Measurements from ENCODE around the gene LENG9.
A peak's percentile ranks its signal among the peaks of the same experiment; 100 is the strongest.

LENG9 gene

DNA sequence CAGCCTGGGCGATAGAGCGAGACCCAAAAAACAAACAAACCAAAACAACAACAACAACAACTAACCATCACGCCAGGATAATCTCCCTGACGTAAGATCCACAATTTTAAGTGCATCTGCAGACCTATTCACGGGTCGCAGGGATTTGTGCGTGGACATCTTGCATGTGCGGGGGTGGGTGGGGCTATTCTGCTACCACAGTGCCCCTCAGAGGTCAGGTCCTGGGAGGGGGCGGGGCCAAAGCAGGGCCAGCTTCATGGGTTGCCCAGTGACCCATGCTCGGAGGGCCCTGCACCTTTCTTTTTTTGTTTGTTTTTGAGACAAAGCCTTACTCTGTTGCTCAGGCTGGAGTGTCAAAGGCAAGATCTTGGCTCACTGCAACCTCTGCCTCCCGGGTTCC is 12.1 kb upstream of the LENG9 start (continued):
- TF ChIP-seq, protein P1, sequence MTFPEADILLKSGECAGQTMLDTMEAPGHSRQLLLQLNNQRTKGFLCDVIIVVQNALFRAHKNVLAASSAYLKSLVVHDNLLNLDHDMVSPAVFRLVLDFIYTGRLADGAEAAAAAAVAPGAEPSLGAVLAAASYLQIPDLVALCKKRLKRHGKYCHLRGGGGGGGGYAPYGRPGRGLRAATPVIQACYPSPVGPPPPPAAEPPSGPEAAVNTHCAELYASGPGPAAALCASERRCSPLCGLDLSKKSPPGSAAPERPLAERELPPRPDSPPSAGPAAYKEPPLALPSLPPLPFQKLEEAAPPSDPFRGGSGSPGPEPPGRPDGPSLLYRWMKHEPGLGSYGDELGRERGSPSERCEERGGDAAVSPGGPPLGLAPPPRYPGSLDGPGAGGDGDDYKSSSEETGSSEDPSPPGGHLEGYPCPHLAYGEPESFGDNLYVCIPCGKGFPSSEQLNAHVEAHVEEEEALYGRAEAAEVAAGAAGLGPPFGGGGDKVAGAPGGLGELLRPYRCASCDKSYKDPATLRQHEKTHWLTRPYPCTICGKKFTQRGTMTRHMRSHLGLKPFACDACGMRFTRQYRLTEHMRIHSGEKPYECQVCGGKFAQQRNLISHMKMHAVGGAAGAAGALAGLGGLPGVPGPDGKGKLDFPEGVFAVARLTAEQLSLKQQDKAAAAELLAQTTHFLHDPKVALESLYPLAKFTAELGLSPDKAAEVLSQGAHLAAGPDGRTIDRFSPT (tag by site-specific recombination; IDR thresholded peaks at IDR 0.05) = no peak
- TF ChIP-seq ZFHX2 (tag by site-specific recombination; conservative IDR thresholded peaks at IDR 0.05) = no peak
- TF ChIP-seq, protein P2, sequence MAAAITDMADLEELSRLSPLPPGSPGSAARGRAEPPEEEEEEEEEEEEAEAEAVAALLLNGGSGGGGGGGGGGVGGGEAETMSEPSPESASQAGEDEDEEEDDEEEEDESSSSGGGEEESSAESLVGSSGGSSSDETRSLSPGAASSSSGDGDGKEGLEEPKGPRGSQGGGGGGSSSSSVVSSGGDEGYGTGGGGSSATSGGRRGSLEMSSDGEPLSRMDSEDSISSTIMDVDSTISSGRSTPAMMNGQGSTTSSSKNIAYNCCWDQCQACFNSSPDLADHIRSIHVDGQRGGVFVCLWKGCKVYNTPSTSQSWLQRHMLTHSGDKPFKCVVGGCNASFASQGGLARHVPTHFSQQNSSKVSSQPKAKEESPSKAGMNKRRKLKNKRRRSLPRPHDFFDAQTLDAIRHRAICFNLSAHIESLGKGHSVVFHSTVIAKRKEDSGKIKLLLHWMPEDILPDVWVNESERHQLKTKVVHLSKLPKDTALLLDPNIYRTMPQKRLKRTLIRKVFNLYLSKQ (tag by site-specific recombination; IDR thresholded peaks at IDR 0.05; ENCODE audit: borderline replicate concordance) = no peak
- TF ChIP-seq, protein P3, sequence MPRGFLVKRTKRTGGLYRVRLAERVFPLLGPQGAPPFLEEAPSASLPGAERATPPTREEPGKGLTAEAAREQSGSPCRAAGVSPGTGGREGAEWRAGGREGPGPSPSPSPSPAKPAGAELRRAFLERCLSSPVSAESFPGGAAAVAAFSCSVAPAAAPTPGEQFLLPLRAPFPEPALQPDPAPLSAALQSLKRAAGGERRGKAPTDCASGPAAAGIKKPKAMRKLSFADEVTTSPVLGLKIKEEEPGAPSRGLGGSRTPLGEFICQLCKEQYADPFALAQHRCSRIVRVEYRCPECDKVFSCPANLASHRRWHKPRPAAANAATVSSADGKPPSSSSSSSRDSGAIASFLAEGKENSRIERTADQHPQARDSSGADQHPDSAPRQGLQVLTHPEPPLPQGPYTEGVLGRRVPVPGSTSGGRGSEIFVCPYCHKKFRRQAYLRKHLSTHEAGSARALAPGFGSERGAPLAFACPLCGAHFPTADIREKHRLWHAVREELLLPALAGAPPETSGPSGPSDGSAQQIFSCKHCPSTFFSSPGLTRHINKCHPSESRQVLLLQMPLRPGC (tag by site-specific recombination; IDR thresholded peaks at IDR 0.05) = no peak
- TF ChIP-seq, protein P4, sequence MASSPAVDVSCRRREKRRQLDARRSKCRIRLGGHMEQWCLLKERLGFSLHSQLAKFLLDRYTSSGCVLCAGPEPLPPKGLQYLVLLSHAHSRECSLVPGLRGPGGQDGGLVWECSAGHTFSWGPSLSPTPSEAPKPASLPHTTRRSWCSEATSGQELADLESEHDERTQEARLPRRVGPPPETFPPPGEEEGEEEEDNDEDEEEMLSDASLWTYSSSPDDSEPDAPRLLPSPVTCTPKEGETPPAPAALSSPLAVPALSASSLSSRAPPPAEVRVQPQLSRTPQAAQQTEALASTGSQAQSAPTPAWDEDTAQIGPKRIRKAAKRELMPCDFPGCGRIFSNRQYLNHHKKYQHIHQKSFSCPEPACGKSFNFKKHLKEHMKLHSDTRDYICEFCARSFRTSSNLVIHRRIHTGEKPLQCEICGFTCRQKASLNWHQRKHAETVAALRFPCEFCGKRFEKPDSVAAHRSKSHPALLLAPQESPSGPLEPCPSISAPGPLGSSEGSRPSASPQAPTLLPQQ (tag by site-specific recombination; IDR thresholded peaks at IDR 0.05) = no peak
- TF ChIP-seq ZNF248 (tag by site-specific recombination; IDR thresholded peaks at IDR 0.05) = no peak
- TF ChIP-seq ZNF114 (tag by site-specific recombination; IDR thresholded peaks at IDR 0.05) = no peak
- TF ChIP-seq, protein P5, sequence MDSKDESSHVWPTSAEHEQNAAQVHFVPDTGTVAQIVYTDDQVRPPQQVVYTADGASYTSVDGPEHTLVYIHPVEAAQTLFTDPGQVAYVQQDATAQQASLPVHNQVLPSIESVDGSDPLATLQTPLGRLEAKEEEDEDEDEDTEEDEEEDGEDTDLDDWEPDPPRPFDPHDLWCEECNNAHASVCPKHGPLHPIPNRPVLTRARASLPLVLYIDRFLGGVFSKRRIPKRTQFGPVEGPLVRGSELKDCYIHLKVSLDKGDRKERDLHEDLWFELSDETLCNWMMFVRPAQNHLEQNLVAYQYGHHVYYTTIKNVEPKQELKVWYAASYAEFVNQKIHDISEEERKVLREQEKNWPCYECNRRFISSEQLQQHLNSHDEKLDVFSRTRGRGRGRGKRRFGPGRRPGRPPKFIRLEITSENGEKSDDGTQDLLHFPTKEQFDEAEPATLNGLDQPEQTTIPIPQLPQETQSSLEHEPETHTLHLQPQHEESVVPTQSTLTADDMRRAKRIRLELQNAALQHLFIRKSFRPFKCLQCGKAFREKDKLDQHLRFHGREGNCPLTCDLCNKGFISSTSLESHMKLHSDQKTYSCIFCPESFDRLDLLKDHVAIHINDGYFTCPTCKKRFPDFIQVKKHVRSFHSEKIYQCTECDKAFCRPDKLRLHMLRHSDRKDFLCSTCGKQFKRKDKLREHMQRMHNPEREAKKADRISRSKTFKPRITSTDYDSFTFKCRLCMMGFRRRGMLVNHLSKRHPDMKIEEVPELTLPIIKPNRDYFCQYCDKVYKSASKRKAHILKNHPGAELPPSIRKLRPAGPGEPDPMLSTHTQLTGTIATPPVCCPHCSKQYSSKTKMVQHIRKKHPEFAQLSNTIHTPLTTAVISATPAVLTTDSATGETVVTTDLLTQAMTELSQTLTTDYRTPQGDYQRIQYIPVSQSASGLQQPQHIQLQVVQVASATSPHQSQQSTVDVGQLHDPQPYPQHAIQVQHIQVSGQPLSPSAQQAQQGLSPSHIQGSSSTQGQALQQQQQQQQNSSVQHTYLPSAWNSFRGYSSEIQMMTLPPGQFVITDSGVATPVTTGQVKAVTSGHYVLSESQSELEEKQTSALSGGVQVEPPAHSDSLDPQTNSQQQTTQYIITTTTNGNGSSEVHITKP (tag by site-specific recombination; IDR thresholded peaks at IDR 0.05) = no peak
- TF ChIP-seq ZNF626 (tag by site-specific recombination; IDR thresholded peaks at IDR 0.05) = no peak
- TF ChIP-seq MZF1 (tag by site-specific recombination; IDR thresholded peaks at IDR 0.05; ENCODE audit: borderline replicate concordance) = no peak
- no peak for TF ChIP-seq GLIS1 (tag by site-specific recombination; IDR thresholded peaks at IDR 0.05)
- TF ChIP-seq ZNF175 (tag by site-specific recombination; IDR thresholded peaks at IDR 0.05) = no peak
- TF ChIP-seq ZNF10 (tag by site-specific recombination; IDR thresholded peaks at IDR 0.05) = no peak

DNA sequence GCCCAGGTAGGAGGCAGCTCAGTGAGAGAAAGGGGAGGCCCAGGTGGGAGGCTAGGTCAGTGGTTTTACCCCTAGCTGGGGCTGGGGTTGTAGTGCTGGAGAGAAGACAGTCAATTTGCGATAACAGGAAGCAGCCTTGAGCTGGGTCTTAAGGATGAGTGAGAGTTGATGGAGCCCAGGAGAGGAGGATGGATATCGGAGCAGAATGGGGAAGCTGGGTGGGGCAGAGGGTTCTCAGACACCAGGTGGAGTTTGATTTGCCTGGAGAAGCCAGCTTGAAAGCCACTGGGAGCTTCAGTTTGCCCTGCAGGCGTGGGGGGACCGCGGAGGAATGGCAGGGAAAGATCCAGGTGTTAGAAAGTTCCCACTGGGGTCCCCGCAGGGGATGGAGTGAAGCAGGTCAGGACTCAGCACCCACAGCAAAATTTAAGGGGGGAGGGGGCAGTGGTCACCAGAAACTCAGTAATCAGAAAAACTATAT is 10.4 kb upstream of the LENG9 start:
- Histone ChIP-seq H3K4me3 (ENCODE audit: low read depth, low read length) (no peak overlapping the region), H3K9me3 (ENCODE audit: control insufficient read depth, insufficient read depth, low read depth, low read length) (no peaks in the 10 kb centered on the region), H3K4me1 (ENCODE audit: control insufficient read depth, insufficient read depth, low read length) (peaks cover 7% of the 10 kb centered on the region; the same call in 1 of the 2 replicates), H3K27ac (ENCODE audit: extremely low read depth, low read depth, low read length) (no peak overlapping the region), H3K36me3 (ENCODE audit: control insufficient read depth in 2 of 2, insufficient read depth in 1 of 2, low read length in 2 of 2) (no peaks in the 10 kb centered on the region)
- TF ChIP-seq, protein P1 (tag by site-specific recombination; IDR thresholded peaks at IDR 0.05) = 0 out of 2 replicates have a peak, but pooled peaks have one; percentile 0
- TF ChIP-seq KLF1 (tag by site-specific recombination; IDR thresholded peaks at IDR 0.05) = no peak
- TF ChIP-seq EGR2 (tag by site-specific recombination; IDR thresholded peaks at IDR 0.05; ENCODE audit: low read depth) = no peak
- TF ChIP-seq ZNF223 (tag by site-specific recombination; IDR thresholded peaks at IDR 0.05) = 0 out of 2 replicates have a peak, but pooled peaks have one; percentile 2
- TF ChIP-seq ZNF654 (tag by site-specific recombination; IDR thresholded peaks at IDR 0.05; ENCODE audit: low read depth) = no peak
- no peak for TF ChIP-seq ZNF221 (tag by site-specific recombination; IDR thresholded peaks at IDR 0.05; ENCODE audit: borderline replicate concordance)
- no peak for TF ChIP-seq ZBTB7A (tag by site-specific recombination; IDR thresholded peaks at IDR 0.05; ENCODE audit: low read depth)
- TF ChIP-seq, protein P6, sequence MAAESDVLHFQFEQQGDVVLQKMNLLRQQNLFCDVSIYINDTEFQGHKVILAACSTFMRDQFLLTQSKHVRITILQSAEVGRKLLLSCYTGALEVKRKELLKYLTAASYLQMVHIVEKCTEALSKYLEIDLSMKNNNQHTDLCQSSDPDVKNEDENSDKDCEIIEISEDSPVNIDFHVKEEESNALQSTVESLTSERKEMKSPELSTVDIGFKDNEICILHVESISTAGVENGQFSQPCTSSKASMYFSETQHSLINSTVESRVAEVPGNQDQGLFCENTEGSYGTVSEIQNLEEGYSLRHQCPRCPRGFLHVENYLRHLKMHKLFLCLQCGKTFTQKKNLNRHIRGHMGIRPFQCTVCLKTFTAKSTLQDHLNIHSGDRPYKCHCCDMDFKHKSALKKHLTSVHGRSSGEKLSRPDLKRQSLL (tag by site-specific recombination; IDR thresholded peaks at IDR 0.05) = peak; percentile 88; the same call in 1 of the 2 replicates
- no peak for TF ChIP-seq ZNF830 (tag by site-specific recombination; IDR thresholded peaks at IDR 0.05; ENCODE audit: low read depth)
- TF ChIP-seq ZNF48 (tag by site-specific recombination; IDR thresholded peaks at IDR 0.05) = no peak
- CTCF ChIA-PET = interaction anchor here (0.5 to 1.5 kb wide), 6 partner anchors 8 to 1180 kb away, joined by 3 to 5 read pairs (median 4); partner anchors contain the start of gene LENG8
- POLR2A ChIA-PET = interaction anchor here (0.7 to 1.8 kb wide), 4 partner anchors 10 to 45 kb away, joined by 3 to 8 read pairs (median 6); partner anchors contain the start of genes LENG8 and LENG9
